ENCODE measurements around the gene OR2G6.
A peak's percentile ranks its signal among the peaks of the same experiment; 100 is the strongest.
"Not testable (repeated sequence)": the region's sequence is repeated elsewhere in the genome, so short reads cannot be mapped to it uniquely, and the experiment has no call there.

The OR2G6 gene

DNA sequence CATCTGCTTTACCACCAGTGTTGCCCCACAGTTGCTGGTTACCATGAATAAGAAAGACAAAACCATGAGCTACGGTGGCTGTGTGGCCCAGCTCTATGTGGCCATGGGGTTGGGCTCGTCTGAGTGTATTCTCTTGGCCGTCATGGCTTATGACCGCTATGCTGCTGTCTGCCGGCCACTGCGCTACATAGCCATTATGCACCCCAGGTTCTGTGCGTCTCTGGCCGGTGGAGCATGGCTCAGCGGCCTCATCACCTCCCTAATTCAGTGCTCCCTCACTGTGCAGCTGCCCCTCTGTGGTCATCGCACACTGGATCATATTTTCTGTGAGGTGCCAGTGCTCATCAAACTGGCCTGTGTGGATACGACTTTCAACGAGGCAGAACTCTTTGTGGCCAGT is 14.0 kb downstream of the OR2G6 start:
- Histone ChIP-seq H3K4me1 (ENCODE audit: insufficient read depth, low read length, poor library complexity, severe bottlenecking) (no peaks in the 10 kb centered on the region), H4K20me1 (ENCODE audit: insufficient read depth, low read length, poor library complexity, severe bottlenecking) (no peaks in the 10 kb centered on the region), H3K36me3 (ENCODE audit: insufficient read depth, low read length) (no peaks in the 10 kb centered on the region), H3K79me2 (ENCODE audit: insufficient read depth, low read length) (no peaks in the 10 kb centered on the region), H3F3A (ENCODE audit: low read depth) (no peaks in the 10 kb centered on the region), H3K4me3 (ENCODE audit: low read length, poor library complexity, severe bottlenecking) (no peak overlapping the region), H2AFZ (ENCODE audit: low read length) (no peak overlapping the region), H3K4me2 (ENCODE audit: low read depth, low read length, poor library complexity, severe bottlenecking) (no peak overlapping the region), H3K9me3 (ENCODE audit: insufficient read depth, low read depth, low read length) (peaks cover 2% of the 10 kb centered on the region; the same call in 1 of the 2 replicates), H3K9me2 (replicated peaks; ENCODE audit: low read depth, low read length) (no peaks in the 10 kb centered on the region), H3K9ac (ENCODE audit: low read depth, low read length, poor library complexity, severe bottlenecking) (no peak overlapping the region), H3K27me3 (ENCODE audit: insufficient read depth, low read length, poor library complexity, severe bottlenecking) (no peaks in the 10 kb centered on the region)
- no peak for TF ChIP-seq EZH2phosphoT487 (IDR thresholded peaks at IDR 0.05; ENCODE audit: borderline replicate concordance)

DNA sequence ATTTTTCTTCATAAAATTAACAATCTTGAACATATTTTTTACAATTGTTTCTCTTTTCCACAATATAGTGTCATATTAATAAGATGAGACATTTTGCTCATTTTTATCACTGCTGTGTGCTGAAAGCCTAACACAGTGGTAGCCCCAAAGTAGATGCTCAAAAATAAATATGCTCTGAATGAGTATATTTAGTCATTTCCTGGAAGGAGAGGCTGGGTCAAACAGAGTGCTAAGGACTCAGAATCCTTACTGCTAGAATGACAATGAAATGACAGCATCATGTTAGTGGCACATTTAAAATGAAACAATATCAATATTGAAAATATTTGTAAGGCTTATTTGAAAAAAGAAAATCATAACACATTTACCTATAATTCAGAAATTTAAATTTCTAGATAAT is 29.6 kb downstream of the OR2G6 start:
- not testable (repeated sequence) for H3F3A ChIP-seq (ENCODE audit: low read depth); H3K79me2 ChIP-seq (ENCODE audit: insufficient read depth, low read length); H3K9me2 ChIP-seq (replicated peaks; ENCODE audit: low read depth, low read length); H3K4me2 ChIP-seq (ENCODE audit: low read depth, low read length, poor library complexity, severe bottlenecking); H3K4me1 ChIP-seq (ENCODE audit: insufficient read depth, low read length, poor library complexity, severe bottlenecking); H3K27me3 ChIP-seq (ENCODE audit: insufficient read depth, low read length, poor library complexity, severe bottlenecking); H4K20me1 ChIP-seq (ENCODE audit: insufficient read depth, low read length, poor library complexity, severe bottlenecking); H2AFZ ChIP-seq (ENCODE audit: low read length); H3K4me3 ChIP-seq (ENCODE audit: low read length, poor library complexity, severe bottlenecking); H3K36me3 ChIP-seq (ENCODE audit: insufficient read depth, low read length); H3K9ac ChIP-seq (ENCODE audit: low read depth, low read length, poor library complexity, severe bottlenecking); H3K9me3 ChIP-seq (ENCODE audit: insufficient read depth, low read depth, low read length)

DNA sequence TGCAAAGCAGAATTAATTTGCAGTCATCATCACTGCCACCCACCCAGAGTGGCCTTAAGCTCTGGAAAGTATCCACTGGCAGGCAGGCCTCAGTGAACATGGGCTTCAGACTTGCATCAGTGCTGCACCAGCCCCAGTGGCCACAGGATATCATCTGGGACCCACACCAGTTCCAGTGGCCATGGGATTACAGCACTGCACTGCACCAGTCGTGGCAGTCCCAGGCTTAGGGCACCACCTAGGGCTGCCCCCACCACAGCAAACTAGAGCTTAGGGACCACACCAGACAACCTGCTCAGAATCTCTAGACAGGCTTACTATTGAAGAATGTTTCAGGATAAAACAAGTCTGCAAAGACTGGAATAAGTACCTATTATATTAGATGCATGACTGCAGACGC is 39.5 kb downstream of the OR2G6 start:
- not testable (repeated sequence) for H3K4me2 ChIP-seq (ENCODE audit: low read depth, low read length, poor library complexity, severe bottlenecking); H4K20me1 ChIP-seq (ENCODE audit: insufficient read depth, low read length, poor library complexity, severe bottlenecking); H3K79me2 ChIP-seq (ENCODE audit: insufficient read depth, low read length); H3K36me3 ChIP-seq (ENCODE audit: insufficient read depth, low read length); H3K9ac ChIP-seq (ENCODE audit: low read depth, low read length, poor library complexity, severe bottlenecking); H2AFZ ChIP-seq (ENCODE audit: low read length); H3F3A ChIP-seq (ENCODE audit: low read depth); H3K4me3 ChIP-seq (ENCODE audit: low read length, poor library complexity, severe bottlenecking); H3K9me2 ChIP-seq (replicated peaks; ENCODE audit: low read depth, low read length); H3K27me3 ChIP-seq (ENCODE audit: insufficient read depth, low read length, poor library complexity, severe bottlenecking); H3K9me3 ChIP-seq (ENCODE audit: insufficient read depth, low read depth, low read length); H3K4me1 ChIP-seq (ENCODE audit: insufficient read depth, low read length, poor library complexity, severe bottlenecking)

GRCh38 chr1:248551027-248551426 is 43.2 kb downstream of the OR2G6 start:
- not testable (repeated sequence) for H3K4me3 ChIP-seq (ENCODE audit: low read length, poor library complexity, severe bottlenecking); H4K20me1 ChIP-seq (ENCODE audit: insufficient read depth, low read length, poor library complexity, severe bottlenecking); H3F3A ChIP-seq (ENCODE audit: low read depth); H3K9me2 ChIP-seq (replicated peaks; ENCODE audit: low read depth, low read length); H3K9me3 ChIP-seq (ENCODE audit: insufficient read depth, low read depth, low read length); H3K79me2 ChIP-seq (ENCODE audit: insufficient read depth, low read length); H3K4me2 ChIP-seq (ENCODE audit: low read depth, low read length, poor library complexity, severe bottlenecking); H3K9ac ChIP-seq (ENCODE audit: low read depth, low read length, poor library complexity, severe bottlenecking); H2AFZ ChIP-seq (ENCODE audit: low read length); H3K27me3 ChIP-seq (ENCODE audit: insufficient read depth, low read length, poor library complexity, severe bottlenecking); H3K36me3 ChIP-seq (ENCODE audit: insufficient read depth, low read length); H3K4me1 ChIP-seq (ENCODE audit: insufficient read depth, low read length, poor library complexity, severe bottlenecking)

DNA sequence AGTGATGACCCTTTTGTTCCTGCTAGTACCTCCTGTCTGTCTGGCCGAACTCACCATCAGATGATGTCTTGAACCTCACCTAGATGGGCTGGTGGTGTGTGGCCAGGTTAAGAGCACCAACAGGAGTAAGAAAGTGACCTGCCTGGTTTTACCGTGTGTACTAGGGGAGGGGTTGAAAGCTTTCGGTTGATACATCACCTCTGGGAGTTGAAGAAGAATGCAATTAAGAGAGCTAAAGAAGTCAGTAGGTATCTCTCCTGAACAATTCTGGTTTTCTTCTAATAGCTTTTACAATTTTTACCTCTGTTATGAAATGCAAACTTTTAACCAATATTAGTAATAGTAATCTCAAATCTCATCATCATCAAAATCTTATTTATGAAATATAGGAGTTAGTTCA is 54.8 kb downstream of the OR2G6 start, which contains the start of gene OR2T29:
TSS of gene OR2T29 (minus strand) at position 101 of the 400 bp plus-strand sequence. CDS start 3,281 bp downstream, outside the sequence.
- not testable (repeated sequence) for H3K4me3 ChIP-seq (ENCODE audit: low read length, poor library complexity, severe bottlenecking); H3K4me2 ChIP-seq (ENCODE audit: low read depth, low read length, poor library complexity, severe bottlenecking); H3K4me1 ChIP-seq (ENCODE audit: insufficient read depth, low read length, poor library complexity, severe bottlenecking); H3K79me2 ChIP-seq (ENCODE audit: insufficient read depth, low read length); H3K9me3 ChIP-seq (ENCODE audit: insufficient read depth, low read depth, low read length); H3K9ac ChIP-seq (ENCODE audit: low read depth, low read length, poor library complexity, severe bottlenecking); H3K9me2 ChIP-seq (replicated peaks; ENCODE audit: low read depth, low read length); H2AFZ ChIP-seq (ENCODE audit: low read length); H3K27me3 ChIP-seq (ENCODE audit: insufficient read depth, low read length, poor library complexity, severe bottlenecking); H4K20me1 ChIP-seq (ENCODE audit: insufficient read depth, low read length, poor library complexity, severe bottlenecking); H3K36me3 ChIP-seq (ENCODE audit: insufficient read depth, low read length); H3F3A ChIP-seq (ENCODE audit: low read depth)

DNA sequence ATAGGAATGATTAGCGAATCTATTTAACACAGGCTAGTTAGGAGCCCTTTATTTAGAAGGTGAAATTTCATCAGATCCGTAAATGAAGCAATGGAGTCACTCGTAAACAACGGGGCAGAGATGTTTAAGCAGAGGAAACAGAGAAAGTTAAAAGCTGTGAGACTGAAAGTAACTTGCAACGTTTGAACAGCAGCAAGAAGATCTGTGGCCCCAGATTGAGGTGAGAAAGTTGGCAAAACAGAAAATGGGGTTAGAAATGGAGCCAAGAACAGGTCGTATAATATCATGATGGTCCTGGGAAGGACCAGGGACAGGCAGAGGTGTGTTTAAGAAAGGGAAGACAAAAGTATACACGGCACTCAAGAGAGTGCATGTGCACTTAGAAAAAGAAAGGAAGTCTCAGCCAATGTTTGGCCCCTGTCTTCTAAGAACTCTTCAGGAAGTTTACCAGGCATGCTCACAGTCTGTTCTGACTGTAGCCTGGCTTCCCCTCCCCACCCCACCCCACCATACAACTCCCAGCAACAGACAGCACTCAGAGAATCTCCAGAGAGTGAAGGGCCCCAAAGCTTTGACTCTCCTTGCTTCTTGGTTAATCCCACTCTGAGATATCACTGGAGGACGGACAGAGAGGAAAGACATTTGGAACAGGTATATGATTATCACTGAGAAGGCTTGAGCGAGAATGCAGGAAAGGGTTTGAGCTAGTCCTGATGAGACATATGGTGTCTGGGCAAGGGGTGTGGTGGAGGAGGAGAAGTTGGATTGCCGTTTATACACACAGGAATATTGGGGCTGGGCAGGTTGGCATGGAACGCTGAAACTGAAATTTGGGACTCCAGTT is 57.9 kb downstream of the OR2G6 start:
- 0 out of 2 replicates have a peak overlapping the region, but pooled peaks have one; percentile 22 for H2AFZ ChIP-seq (ENCODE audit: low read length)
- not testable (repeated sequence) for H3K27me3 ChIP-seq (ENCODE audit: insufficient read depth, low read length, poor library complexity, severe bottlenecking); H3K9me2 ChIP-seq (replicated peaks; ENCODE audit: low read depth, low read length); H3K4me3 ChIP-seq (ENCODE audit: low read length, poor library complexity, severe bottlenecking); H3K9ac ChIP-seq (ENCODE audit: low read depth, low read length, poor library complexity, severe bottlenecking); H3K79me2 ChIP-seq (ENCODE audit: insufficient read depth, low read length); H3K4me1 ChIP-seq (ENCODE audit: insufficient read depth, low read length, poor library complexity, severe bottlenecking); H3K9me3 ChIP-seq (ENCODE audit: insufficient read depth, low read depth, low read length); H3F3A ChIP-seq (ENCODE audit: low read depth); H3K4me2 ChIP-seq (ENCODE audit: low read depth, low read length, poor library complexity, severe bottlenecking); H4K20me1 ChIP-seq (ENCODE audit: insufficient read depth, low read length, poor library complexity, severe bottlenecking); H3K36me3 ChIP-seq (ENCODE audit: insufficient read depth, low read length)

DNA sequence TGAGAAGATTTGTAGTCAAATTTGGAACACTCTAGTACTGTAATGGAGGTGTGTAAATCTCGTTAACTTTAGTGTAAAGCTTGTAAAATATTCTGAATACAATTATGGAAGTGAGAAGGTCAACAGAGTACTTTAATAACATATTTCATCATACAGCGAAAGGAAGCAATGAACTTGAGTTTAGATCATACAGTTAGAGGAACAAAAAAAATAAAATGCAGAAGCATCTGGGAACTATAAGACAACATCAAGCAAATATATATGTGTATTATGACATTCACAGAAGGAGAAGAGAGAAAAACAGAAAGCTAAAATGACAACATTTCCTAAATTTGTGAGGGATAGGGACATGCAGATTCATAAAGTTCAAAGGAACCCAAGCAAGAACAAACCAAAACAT is 61.2 kb downstream of the OR2G6 start:
- H3K9me3 ChIP-seq (ENCODE audit: insufficient read depth, low read depth, low read length); H3F3A ChIP-seq (ENCODE audit: low read depth): not testable (repeated sequence)

More for the DNA sequence above, 61.2 kb downstream of the OR2G6 start:
- H3K36me3 ChIP-seq (ENCODE audit: insufficient read depth, low read length); H2AFZ ChIP-seq (ENCODE audit: low read length); H3K4me2 ChIP-seq (ENCODE audit: low read depth, low read length, poor library complexity, severe bottlenecking); H4K20me1 ChIP-seq (ENCODE audit: insufficient read depth, low read length, poor library complexity, severe bottlenecking); H3K79me2 ChIP-seq (ENCODE audit: insufficient read depth, low read length); H3K9me2 ChIP-seq (replicated peaks; ENCODE audit: low read depth, low read length); H3K4me3 ChIP-seq (ENCODE audit: low read length, poor library complexity, severe bottlenecking); H3K9ac ChIP-seq (ENCODE audit: low read depth, low read length, poor library complexity, severe bottlenecking); H3K4me1 ChIP-seq (ENCODE audit: insufficient read depth, low read length, poor library complexity, severe bottlenecking); H3K27me3 ChIP-seq (ENCODE audit: insufficient read depth, low read length, poor library complexity, severe bottlenecking): not testable (repeated sequence)
